GM20431 (cell line): ENCODE results near the gene MAP3K13.
"Not testable (repeated sequence)": the region's sequence is repeated elsewhere in the genome, so short reads cannot be mapped to it uniquely, and the experiment has no call there.

ENCODE experiments used
- in situ Hi-C: fragments of 300-500 bp; cut with MseI, MboI; formaldehyde crosslinking; loops from one replicate; pipeline ENCODE4 v1.15.0; 2020; ENCODE audit warnings: low sequenced_read_pairs; ENCODE audit not compliant: unreplicated experiment

Gene MAP3K13

GRCh38 chr3:185424435-185424834 is 61.5 kb downstream of the MAP3K13 start:
- in situ Hi-C loops, result no loop called here

DNA sequence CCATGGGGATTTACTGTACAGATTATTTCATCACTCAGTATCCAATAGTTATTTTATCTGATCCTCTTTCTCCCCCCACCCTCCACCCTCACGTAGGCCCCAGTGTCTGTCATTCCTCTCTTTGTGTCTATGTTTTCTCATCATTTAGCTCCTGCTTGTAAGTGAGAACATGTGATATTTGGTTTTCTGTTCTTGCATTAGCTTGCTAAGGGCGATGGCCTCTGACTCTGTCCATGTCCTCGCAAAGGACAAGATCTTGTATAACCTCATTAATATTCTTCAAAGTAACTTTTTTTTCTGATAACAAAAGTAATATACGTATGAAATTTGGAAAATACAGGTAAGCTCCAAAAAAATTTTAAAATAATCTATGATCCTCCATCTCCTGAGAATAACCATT is 67.4 kb downstream of the MAP3K13 start:
- in situ Hi-C loops, result no loop called here

DNA sequence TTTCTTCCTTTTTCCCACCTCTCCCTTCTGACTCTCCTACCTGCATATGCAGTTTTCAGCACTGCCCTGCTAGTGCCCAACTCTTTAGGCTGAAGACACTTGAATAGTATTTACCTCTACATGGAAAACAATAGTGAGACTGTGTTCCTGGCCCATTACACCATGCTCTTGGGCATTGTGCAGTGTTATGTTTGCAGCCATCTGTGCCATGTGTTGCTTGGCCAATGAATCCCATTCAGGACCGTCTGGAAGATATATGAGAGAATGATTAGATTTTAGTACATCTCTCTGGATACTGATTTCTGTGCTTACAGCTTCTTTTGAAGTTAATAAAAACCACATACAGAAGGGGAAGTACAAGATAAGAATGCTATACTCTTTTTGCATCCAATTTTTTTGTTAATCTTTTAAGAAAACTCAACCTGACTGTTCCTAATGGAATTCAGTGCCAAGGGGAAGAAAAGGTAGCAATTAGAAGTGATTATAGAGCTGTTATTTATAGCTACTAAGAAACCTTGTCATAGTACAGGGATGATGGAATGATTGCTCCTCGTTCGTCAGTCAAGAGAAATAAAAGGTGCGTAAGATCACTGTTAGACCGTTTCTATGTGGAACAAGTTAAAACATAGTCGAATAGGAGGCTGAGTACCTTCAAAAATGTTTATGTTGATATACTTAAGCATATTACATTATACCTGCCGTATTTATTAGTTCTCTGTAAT is 77.0 kb downstream of the MAP3K13 start:
- in situ Hi-C loops, result no loop called here

- in situ Hi-C loops, result no loop called here
Measured at GRCh38 chr3:185442031-185442430, 79.1 kb downstream of the MAP3K13 start.

DNA sequence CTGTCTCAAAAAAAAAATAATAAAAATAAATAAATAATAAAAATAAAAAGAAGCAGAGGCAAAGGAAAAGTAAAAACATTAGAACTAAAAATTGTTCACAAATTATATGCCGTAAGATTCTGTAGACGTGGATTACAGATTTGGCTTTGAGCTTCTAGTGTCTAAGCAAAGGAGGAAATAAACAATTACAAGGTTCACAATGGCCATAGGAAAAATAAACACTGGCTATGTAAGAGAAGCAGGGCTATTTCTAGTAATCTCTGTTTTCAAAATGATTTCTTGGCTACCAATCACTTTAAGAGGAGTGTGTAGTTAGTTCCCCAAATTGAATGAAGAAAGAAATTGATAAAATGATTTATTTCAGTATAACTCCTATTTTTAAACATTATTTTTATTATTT is 81.4 kb downstream of the MAP3K13 start:
- in situ Hi-C loops, result no loop called here

DNA sequence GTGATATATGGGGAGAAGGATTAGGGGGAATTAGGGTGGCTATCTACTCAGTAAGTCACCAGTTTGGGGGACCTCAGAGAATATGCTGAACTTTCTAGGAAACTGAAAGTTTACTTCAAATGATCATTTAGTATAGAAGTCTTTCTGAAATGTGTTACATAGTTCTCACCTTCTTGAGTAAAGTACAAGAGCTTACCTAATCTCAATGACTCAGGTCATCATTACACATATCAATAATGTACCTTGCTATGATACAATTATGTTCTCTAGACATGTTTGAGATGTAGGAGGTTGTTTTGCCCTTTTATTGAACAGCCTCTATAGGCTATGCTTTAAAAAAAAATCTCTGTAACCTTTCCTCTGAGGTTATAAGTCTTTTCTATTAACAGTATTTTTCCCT is 85.2 kb downstream of the MAP3K13 start:
- in situ Hi-C loops, result no loop called here

GRCh38 chr3:185451432-185451831 is 88.5 kb downstream of the MAP3K13 start:
- in situ Hi-C loops, result not testable (repeated sequence)

GRCh38 chr3:185457376-185457775 is 94.4 kb downstream of the MAP3K13 start:
- in situ Hi-C loops, result no loop called here

DNA sequence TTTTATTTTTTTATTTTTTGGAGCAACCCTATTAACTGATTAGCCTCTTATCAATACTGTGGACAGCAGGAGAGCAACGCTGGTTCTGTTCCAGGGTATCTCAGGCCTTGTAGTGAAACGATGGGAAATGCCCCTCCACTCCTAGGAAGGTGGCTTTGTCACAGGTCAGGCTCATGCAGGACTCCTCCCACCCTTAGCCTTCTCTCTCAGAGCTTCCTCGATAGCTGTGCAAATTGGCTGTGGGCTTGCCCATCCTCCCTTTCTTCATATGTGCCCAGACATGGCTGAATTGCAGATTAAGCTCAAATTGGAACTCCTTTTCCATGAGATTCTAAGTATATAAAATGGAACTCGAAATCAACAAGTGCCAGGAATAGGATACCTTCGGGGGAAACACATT is 97.4 kb downstream of the MAP3K13 start:
- in situ Hi-C loops, result no loop called here

GRCh38 chr3:185460719-185461350 is 97.9 kb downstream of the MAP3K13 start:
- in situ Hi-C loops, result no loop called here

DNA sequence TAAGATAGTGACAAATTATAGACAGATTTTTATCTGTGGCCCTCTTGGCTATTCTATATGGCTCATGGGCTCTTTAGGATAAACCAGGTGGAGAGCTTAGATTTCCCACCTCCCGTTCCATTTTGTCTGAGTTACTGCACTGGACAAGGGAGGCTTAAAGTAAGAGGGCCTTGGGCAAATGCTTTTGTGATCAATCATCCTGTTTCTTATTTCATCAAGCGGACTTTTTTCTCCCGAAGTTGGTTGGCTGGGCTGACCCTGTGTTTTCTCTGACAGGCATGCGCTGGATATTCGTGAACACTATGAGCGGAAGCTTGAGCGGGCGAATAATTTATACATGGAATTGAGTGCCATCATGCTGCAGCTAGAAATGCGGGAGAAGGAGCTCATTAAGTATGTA is 102.5 kb downstream of the MAP3K13 start:
- in situ Hi-C loops, result no loop called here

- in situ Hi-C loops, result not testable (repeated sequence)
Measured at GRCh38 chr3:185466123-185466522, 103.2 kb downstream of the MAP3K13 start.

- in situ Hi-C loops, result no loop called here
Measured at GRCh38 chr3:185469542-185469941, 106.6 kb downstream of the MAP3K13 start.

DNA sequence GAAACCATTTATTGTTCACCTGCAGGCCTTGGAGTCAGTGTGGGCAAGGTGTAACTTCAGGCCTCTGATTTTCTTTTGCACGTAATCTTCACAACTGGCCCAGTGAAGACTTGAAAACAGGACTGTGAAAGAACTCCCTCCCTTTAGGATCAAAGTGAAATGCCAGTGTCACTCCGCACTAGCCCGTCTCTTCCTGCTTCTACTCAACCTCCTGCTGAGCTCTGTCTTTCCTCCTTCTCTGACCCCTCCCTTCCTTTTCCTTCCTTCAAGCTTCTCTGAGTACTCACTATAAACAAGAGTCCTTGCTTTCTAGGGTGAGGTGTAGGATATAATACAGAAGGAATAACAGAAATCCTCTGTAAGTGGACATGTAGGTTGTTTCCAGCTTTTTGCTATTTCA is 107.4 kb downstream of the MAP3K13 start:
- in situ Hi-C loops, result no loop called here

DNA sequence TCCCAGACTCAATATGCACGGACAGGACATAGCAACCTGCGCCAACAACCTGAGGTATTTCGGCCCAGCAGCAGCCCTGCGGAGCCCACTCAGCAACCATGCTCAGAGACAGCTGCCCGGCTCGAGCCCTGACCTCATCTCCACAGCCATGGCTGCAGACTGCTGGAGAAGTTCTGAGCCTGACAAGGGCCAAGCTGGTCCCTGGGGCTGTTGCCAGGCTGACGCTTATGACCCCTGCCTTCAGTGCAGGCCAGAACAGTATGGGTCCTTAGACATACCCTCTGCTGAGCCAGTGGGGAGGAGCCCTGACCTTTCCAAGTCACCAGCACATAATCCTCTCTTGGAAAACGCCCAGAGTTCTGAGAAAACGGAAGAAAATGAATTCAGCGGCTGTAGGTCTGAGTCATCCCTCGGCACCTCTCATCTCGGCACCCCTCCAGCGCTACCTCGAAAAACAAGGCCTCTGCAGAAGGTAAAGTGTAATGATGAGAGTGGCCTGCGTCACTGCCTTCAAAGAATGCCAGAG is 110.4 kb downstream of the MAP3K13 start:
- in situ Hi-C loops, result no loop called here

- in situ Hi-C loops, result not testable (repeated sequence)
Measured at GRCh38 chr3:185474922-185475321, 112.0 kb downstream of the MAP3K13 start.

GRCh38 chr3:185477316-185477715 is 114.4 kb downstream of the MAP3K13 start:
- in situ Hi-C loops, result no loop called here

DNA sequence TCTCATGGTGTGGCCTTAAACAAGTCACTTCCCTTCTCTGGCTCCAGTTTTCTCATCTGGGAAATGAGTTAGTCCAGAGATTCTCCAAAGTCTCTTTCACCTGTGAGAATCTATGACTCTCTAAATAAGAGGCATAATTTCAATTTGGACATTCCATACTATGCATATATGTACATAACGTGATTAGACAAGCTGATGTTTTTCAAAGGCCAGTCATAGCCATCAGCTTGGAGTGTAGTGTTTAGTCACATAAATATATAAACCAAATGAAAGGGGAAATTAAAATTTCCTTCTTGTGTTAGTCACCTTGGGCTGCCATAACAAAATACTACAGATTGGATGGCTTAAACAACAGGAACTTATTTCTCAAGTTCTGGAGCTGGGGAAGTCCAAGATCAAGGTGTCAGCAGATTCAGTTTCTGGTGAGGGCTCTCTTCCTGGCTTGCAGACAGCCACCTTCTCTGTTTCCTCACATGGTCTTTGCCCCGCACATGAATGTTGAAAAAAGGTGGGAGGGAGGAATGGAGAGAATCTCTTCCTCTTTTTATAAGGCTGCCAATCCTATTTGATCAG is 116.5 kb downstream of the MAP3K13 start:
- in situ Hi-C loops, result no loop called here

DNA sequence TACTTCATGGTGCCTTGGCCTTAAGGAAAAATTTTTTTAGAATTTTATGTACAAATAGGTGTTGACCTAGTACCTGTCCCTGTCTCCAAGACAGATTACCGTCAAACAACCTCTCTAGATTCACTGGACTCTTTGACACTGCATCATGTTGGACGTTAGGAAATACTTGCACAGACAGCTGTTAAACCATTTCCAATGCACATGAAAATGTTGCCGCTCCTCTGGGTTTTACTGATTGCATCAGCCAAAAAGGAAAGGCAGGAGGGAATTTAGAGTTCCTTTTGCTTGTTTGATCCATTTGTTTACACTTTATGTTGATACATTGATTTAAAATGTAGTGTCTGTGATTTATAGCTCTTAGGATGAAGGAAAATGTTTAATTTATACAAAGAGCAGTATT is 121.4 kb downstream of the MAP3K13 start:
- in situ Hi-C loops, result no loop called here

DNA sequence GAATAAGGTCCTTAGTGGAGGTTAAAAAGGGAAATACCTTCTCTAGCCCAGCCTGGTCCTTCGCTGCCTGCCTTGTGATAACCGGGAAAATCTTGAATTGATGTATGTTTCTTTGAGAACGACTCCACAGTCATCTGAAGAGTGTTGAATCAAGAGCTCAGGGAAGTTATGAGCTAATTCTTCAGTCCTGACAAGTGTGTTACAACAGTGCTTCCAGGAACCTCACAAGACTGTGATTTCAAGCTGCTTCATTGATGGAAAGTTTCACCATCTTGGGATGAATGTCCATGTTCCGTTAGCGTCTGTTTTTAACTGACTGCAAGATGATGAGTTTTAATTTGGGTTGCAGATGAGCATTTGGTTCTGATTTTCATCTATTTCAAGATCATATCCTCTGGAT is 123.5 kb downstream of the MAP3K13 start:
- in situ Hi-C loops, result no loop called here

DNA sequence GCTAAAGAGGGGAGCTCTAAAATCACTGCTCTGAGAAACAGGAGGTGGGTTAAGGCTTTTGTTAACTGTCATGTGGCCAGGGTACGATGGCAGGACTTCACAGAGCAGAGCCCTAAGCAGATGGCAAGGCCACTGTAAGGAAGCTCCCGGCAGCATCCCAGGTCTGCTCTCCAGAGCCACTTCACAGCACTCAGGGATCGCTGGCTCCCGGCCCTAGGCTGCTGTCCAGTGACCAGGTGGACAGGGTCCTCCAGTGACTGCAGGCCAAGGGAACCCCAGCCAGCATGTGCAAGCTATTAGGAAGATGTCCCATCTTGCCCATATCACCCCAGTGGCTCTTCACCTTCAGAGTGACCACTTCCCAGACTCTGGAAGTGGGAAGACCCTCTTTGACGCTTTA is 125.5 kb downstream of the MAP3K13 start:
- in situ Hi-C loops, result no loop called here
